Lung (tissue), 12 donors: ENCODE results near the gene DTNA. TPM values are rescaled to one million over a fixed set of nuclear protein-coding genes. Genes with fewer than 3 reads are reported as not detected.

Experiments
- ATAC-seq: fragments of 200-7000 bp; cut with Tn5 transposase; one replicate; pipeline ENCODE4 v1.9.1; 2020; ENCODE audit warnings: moderate number of reproducible peaks; ENCODE audit not compliant: insufficient read depth, low FRiP score
- DNase-seq, 3 donors: peaks; one replicate each; pipeline ENCODE4 v3.0.0-alpha.2; 2013 to 2017
- H3K27ac ChIP-seq, 2 donors: one replicate each; pipeline ENCODE4 v1.5.1; 2013; ENCODE audit warnings: mild to moderate bottlenecking in 2 of 2, moderate library complexity in 2 of 2, control low read depth in 1 of 2, inconsistent platforms in 1 of 2, low read depth in 1 of 2, low read length in 1 of 2
- H3K27me3 ChIP-seq, 3 donors: one replicate each; pipeline ENCODE4 v1.5.1; 2013; ENCODE audit warnings: low read length in 2 of 3; ENCODE audit not compliant: control insufficient read depth in 3 of 3, insufficient read depth in 3 of 3
- H3K36me3 ChIP-seq, 4 donors: one replicate each; pipeline ENCODE4 v1.5.1; 2013; ENCODE audit warnings: low read length in 4 of 4, mild to moderate bottlenecking in 1 of 4, moderate library complexity in 1 of 4; ENCODE audit not compliant: control insufficient read depth in 4 of 4, insufficient read depth in 4 of 4
- H3K4me1 ChIP-seq, 5 donors: one replicate each; pipeline ENCODE4 v1.5.1; 2013; ENCODE audit warnings: low read length in 5 of 5, mild to moderate bottlenecking in 2 of 5, moderate library complexity in 1 of 5; ENCODE audit not compliant: control insufficient read depth in 5 of 5, insufficient read depth in 5 of 5
- H3K4me3 ChIP-seq: one replicate; pipeline ENCODE4 v1.5.1; 2013; ENCODE audit warnings: mild to moderate bottlenecking, control low read depth, moderate library complexity
- H3K9ac ChIP-seq, 2 donors: one replicate each; pipeline ENCODE4 v1.5.1; 2013; ENCODE audit warnings: low read length in 2 of 2, control low read depth in 1 of 2; ENCODE audit not compliant: insufficient read depth in 1 of 2
- H3K9me3 ChIP-seq, 4 donors: one replicate each; pipeline ENCODE4 v1.5.1; 2013; ENCODE audit warnings: low read length in 3 of 4, mild to moderate bottlenecking in 1 of 4, moderate library complexity in 1 of 4; ENCODE audit not compliant: control insufficient read depth in 4 of 4, insufficient read depth in 3 of 4
- CTCF ChIP-seq: IDR thresholded peaks from 2 replicates; pipeline ENCODE4 v1.5.1; 2012; ENCODE audit warnings: mild to moderate bottlenecking; ENCODE audit errors: control extremely low read depth, extremely low read depth
- WGBS, 2 donors: extraction: QIAGEN DNeasy Blood & Tissue Kit; methylation state at CpG; one replicate each; pipeline ENCODE4 v1.1.7; 2013; 5-methylcytosine and 5-hydroxymethylcytosine counted together
- polyA plus RNA-seq, 2 donors: library from polyadenylated mRNA; stranded (reverse); fragments of 200-250 nt; gene quantifications; one replicate each; pipeline ENCODE4 v1.2.1, GENCODE V29; 2013
- total RNA-seq, 2 donors: library from RNA; depleted of rRNA in 1 of 2; stranded (reverse); fragments of >200 nt in 1 of 2; gene quantifications; one replicate each; pipeline ENCODE4 v1.2.1, GENCODE V29; 2014 to 2021
- donor health status: control.
- donor health status: control.
- donor health status: Bipolar disorder and iron deficiency.
- donor health status: healthy.
- donor health status: DM: yes; HTN: yes; CAD: no.

DTNA gene
- total and polyA plus RNA-seq, 4 donors = 5.0 to 23.8 (median 12.9) TPM

GRCh38 chr18:34926683-34927082, 216.6 kb downstream of the DTNA start:
- Histone ChIP-seq H3K27me3 (no peaks in the 10 kb centered on the region), H3K4me3 (no peak overlapping the region), H3K27ac (no peak overlapping the region), H3K4me1 (no peaks in the 10 kb centered on the region), H3K9ac (no peak overlapping the region), H3K9me3 (no peaks in the 10 kb centered on the region), H3K36me3 (no peaks in the 10 kb centered on the region)
- DNase-seq (no peak), ATAC-seq (no peak)
- no peak for TF ChIP-seq CTCF

- no peak for TF ChIP-seq CTCF
- Histone ChIP-seq H3K4me3 (no peak overlapping the region), H3K9ac (no peak overlapping the region), H3K36me3 (no peaks in the 10 kb centered on the region), H3K9me3 (no peaks in the 10 kb centered on the region), H3K4me1 (no peaks in the 10 kb centered on the region), H3K27me3 (no peaks in the 10 kb centered on the region), H3K27ac (no peak overlapping the region)
- ATAC-seq = no peak
- DNase-seq = no peak
- 78 to 89% methylated on average over 7 of the region's 7 CpGs for WGBS, 2 donors
Observed at GRCh38 chr18:34928088-34928753, 218.1 kb downstream of the DTNA start.

- no peak overlapping the region for H3K27ac ChIP-seq
- H3K36me3 ChIP-seq = no peaks in the 10 kb centered on the region
- no peak for DNase-seq
- no peak for ATAC-seq
- no peak overlapping the region for H3K9ac ChIP-seq
- H3K27me3 ChIP-seq = no peaks in the 10 kb centered on the region
- H3K4me1 ChIP-seq = no peaks in the 10 kb centered on the region
- TF ChIP-seq CTCF = no peak
- H3K4me3 ChIP-seq = no peak overlapping the region
- no peaks in the 10 kb centered on the region for H3K9me3 ChIP-seq
- WGBS, 2 donors = 56 to 82% methylated on average over 1 of the region's 1 CpG
Observed at GRCh38 chr18:34928754-34929335, 218.7 kb downstream of the DTNA start.
